H1 (cell line): ENCODE results near the gene FCER2. TPM values are rescaled to one million over a fixed set of nuclear protein-coding genes. Genes with fewer than 3 reads are reported as not detected.

Experiments
- CEBPB ChIP-seq: IDR thresholded peaks from 2 replicates; pipeline ENCODE4 v1.6.1; 2012; ENCODE audit warnings: low read depth, low read length
- CREB1 ChIP-seq: IDR thresholded peaks from 2 replicates; pipeline ENCODE4 v1.6.1; 2012; ENCODE audit warnings: inconsistent platforms
- EP300 ChIP-seq, 2 experiments: IDR thresholded peaks; 1 replicate in 1 of 2; 2 replicates in 1 of 2; pipeline ENCODE4 v1.6.1; 2011 to 2012; ENCODE audit warnings: low read depth in 2 of 2, low read length in 2 of 2, mild to moderate bottlenecking in 2 of 2, borderline replicate concordance in 1 of 2, inconsistent platforms in 1 of 2, moderate library complexity in 1 of 2
- PHF8 ChIP-seq: fragments of 200-600 bp; sonication (generic); conservative IDR thresholded peaks from 2 replicates; pipeline ENCODE4 v1.7.1; 2012; ENCODE audit warnings: low read depth, mild to moderate bottlenecking, inconsistent platforms, low read length, moderate library complexity
- RAD21 ChIP-seq, 2 experiments: IDR thresholded peaks in 1 of 2; conservative IDR thresholded peaks in 1 of 2; 2 replicates each; pipeline ENCODE4 v1.6.1; 2011; ENCODE audit warnings: low read depth in 2 of 2, low read length in 2 of 2, improper control_type of control experiment in 1 of 2, inconsistent platforms in 1 of 2, mild to moderate bottlenecking in 1 of 2, moderate library complexity in 1 of 2
- SIRT6 ChIP-seq: IDR thresholded peaks from one replicate; pipeline ENCODE4 v1.7.1; 2012; ENCODE audit warnings: low read length, inconsistent platforms
- SIX5 ChIP-seq: IDR thresholded peaks from 2 replicates; pipeline ENCODE4 v1.6.1; 2011; ENCODE audit warnings: mild to moderate bottlenecking, low read depth, low read length
- polyA plus RNA-seq, 7 experiments: library from polyadenylated mRNA; depleted of rRNA in 3 of 7; stranded (reverse) in 5 of 7; unstranded in 2 of 7; fragments of >200 nt in 5 of 7; fragments of 200-250 nt in 2 of 7; gene quantifications; 1 replicate in 5 of 7; 2 replicates in 1 of 7; 4 replicates in 1 of 7; pipeline versions ENCODE4 v1.2.1 to v1.2.3, GENCODE V29; 2011 to 2013; ENCODE audit warnings: missing spikeins in 2 of 7, mixed read lengths in 2 of 7
- total RNA-seq: library from RNA; stranded (reverse); fragmentation: NEBNext Ultra II Directional; extraction: Animal tissue kit (Norgen Biotek cat#: 25700); gene quantifications from 2 replicates; pipeline ENCODE4 v1.2.1, GENCODE V29; 2021
- TF ChIP-seq, protein P1 (sequence below): IDR thresholded peaks from 2 replicates; pipeline ENCODE4 v1.6.1; 2012; ENCODE audit warnings: inconsistent platforms
- TF ChIP-seq, protein P2 (sequence below), 3 experiments: IDR thresholded peaks; 1 replicate in 2 of 3; 2 replicates in 1 of 3; pipeline versions ENCODE4 v1.5.1 to v1.6.1; 2011; ENCODE audit warnings: low read length in 3 of 3, mild to moderate bottlenecking in 3 of 3, inconsistent platforms in 2 of 3, low read depth in 1 of 3, moderate library complexity in 1 of 3; ENCODE audit not compliant: insufficient read depth in 1 of 3; ENCODE audit errors: control extremely low read depth in 1 of 3

The FCER2 gene
- total and polyA plus RNA-seq, 2 of the 8 experiments (the other 6 are each of a cell fraction or from before 2014, with no cell fraction given): 0.67 TPM; not detected in 1

GRCh38 chr19:7681340-7682174 lies 20.4 kb downstream of the FCER2 start (continued):
- TF ChIP-seq CEBPB (peak; percentile 95), SIRT6 (no peak), PHF8 (0 out of 2 replicates have a peak, but pooled peaks have one; percentile 27), CREB1 (peak; percentile 54; the same call in 1 of the 2 replicates), SIX5 (no peak), EP300 (IDR thresholded peaks at IDR 0.05; ENCODE audit: borderline replicate concordance in 1 of 2, low read depth in 2 of 2, low read length in 2 of 2) (peak in 1 of 2 experiments; percentile 32; a peak in 1 of 3 replicates), RAD21 (IDR thresholded peaks at IDR 0.05 in 1 of 2, conservative IDR thresholded peaks at IDR 0.05 in 1 of 2; ENCODE audit: low read depth in 2 of 2, low read length in 2 of 2) (peak; percentile 53 to 68)
- TF ChIP-seq, protein P1, sequence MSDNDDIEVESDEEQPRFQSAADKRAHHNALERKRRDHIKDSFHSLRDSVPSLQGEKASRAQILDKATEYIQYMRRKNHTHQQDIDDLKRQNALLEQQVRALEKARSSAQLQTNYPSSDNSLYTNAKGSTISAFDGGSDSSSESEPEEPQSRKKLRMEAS: peak; percentile 76
- TF ChIP-seq, protein P2, sequence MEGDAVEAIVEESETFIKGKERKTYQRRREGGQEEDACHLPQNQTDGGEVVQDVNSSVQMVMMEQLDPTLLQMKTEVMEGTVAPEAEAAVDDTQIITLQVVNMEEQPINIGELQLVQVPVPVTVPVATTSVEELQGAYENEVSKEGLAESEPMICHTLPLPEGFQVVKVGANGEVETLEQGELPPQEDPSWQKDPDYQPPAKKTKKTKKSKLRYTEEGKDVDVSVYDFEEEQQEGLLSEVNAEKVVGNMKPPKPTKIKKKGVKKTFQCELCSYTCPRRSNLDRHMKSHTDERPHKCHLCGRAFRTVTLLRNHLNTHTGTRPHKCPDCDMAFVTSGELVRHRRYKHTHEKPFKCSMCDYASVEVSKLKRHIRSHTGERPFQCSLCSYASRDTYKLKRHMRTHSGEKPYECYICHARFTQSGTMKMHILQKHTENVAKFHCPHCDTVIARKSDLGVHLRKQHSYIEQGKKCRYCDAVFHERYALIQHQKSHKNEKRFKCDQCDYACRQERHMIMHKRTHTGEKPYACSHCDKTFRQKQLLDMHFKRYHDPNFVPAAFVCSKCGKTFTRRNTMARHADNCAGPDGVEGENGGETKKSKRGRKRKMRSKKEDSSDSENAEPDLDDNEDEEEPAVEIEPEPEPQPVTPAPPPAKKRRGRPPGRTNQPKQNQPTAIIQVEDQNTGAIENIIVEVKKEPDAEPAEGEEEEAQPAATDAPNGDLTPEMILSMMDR (IDR thresholded peaks at IDR 0.05; ENCODE audit: control extremely low read depth in 1 of 3, insufficient read depth in 1 of 3, low read depth in 1 of 3, low read length in 3 of 3): peak; percentile 65 to 75 (median 71)
